ENCODE measurements around the gene B3GALNT2.
"Not testable (repeated sequence)": the region's sequence is repeated elsewhere in the genome, so short reads cannot be mapped to it uniquely, and the experiment has no call there.

B3GALNT2 gene

GRCh38 chr1:235503403-235504121, 690 bp downstream of the B3GALNT2 start:
- DNase-seq, result peak in 3 of 5 donors; percentile 10 to 43 (median 15)

DNA sequence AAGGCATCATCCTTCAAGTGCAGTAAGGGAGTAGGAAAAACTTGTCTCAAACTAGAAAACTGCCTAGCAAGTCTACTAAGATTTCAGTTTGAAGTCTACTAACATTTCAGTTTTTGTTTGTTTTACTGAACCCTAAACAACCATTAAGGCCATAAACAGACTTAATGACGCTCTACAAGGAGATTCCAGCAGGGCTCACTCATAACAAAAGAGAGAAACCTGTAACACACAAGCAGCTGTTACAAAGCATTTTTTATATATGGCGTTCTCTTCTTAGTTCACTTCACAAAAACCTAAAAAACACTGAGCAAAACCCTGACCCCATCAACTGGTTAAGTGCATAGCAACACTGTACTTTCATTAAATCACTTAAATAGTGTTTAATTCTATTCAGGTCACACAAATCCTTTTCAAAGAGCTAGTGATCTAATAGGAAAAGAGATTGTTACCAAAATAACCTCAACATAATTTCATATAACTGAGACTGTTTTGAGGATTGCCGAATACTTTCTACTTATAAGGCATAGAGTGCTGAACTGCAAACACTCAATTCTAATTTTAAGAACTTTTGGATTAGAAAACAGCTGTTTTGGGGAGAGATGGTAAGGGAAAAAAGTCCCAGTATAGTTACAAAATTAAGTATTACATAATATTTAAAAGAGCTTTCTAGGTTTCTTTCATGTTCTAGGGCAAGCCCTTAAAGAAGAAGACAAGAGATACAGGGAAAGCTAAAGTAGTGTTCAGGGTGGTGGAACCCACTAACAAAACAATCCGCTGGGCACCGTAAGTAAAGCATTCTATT, 1.4 kb downstream of the B3GALNT2 start:
- peak in 1 of 5 donors; percentile 20 for DNase-seq

DNA sequence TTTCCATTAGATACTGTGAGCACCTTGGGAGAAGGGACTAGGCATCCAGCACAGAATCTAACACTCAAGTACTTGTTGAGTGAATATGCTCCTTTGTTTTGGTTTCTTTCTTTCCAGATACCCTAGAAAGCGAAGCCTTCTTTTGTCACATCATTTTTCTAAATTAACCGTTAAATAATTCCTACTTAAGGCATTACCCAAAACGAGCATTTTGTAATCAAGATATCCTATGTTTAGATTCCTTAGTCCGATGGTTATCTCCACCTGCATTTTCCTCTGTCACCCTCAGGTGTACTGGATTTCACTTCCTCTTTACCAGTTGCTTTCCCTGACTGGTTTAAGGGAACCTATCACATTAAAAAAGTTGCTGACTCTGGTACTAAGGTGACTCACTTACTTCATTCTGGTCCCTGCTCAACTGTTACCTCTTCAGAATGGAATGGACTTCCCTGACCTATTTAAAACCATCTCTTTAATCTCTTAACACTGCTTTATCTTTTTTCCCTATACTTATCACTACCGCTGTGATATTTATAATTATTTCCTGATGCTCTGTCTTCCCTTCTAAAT, 3.2 kb downstream of the B3GALNT2 start:
- DNase-seq, result no peak

DNA sequence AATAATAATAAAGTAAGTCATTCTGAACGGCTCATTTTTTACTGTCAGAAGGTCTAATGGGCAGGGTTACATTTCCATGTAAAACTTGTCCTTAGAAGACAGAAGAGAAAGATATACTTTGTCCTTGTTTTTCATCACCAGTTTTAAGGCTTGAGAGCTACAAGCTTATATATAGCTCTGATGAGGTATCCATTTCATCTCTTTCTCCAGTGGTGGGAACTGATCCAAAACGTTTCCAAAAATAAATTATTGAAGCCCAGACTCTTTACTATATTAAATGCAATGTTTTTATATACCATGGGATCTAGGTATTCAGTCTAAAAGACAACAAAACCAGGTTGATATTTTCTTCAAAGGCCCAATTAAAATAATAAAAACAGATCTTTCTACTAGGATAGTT, 8.7 kb downstream of the B3GALNT2 start:
- DNase-seq, result no peak

- no peak for DNase-seq
Measured at GRCh38 chr1:235495030-235495429, 9.2 kb downstream of the B3GALNT2 start.

GRCh38 chr1:235494531-235494930, 9.7 kb downstream of the B3GALNT2 start:
- DNase-seq, result no peak

GRCh38 chr1:235491644-235492043, 12.6 kb downstream of the B3GALNT2 start:
- no peak for DNase-seq

DNA sequence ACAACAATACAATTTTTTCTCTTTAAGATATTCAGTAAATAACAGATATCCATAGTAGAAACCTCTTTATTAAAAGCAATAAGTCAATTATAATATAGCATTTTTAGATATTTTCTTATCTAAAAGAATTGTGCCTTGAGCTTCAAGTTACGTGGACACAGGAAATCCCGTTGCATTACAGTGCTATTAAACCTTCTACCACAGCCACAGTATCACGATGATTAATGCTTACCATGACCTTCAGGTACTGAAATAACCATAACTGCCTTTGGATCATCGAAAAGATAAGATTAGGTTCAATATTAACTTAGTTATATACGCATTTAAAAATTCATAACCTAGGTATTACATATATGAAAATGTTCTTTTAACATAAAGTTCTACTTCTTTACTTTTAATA, 17.9 kb downstream of the B3GALNT2 start:
- no peak for DNase-seq

- no peak for DNase-seq
Measured at GRCh38 chr1:235485558-235485957, 18.7 kb downstream of the B3GALNT2 start.

GRCh38 chr1:235483090-235483489, 21.2 kb downstream of the B3GALNT2 start:
- no peak for DNase-seq

- no peak for DNase-seq
Measured at GRCh38 chr1:235473806-235474205, 30.4 kb downstream of the B3GALNT2 start.

- DNase-seq, result no peak
Measured at GRCh38 chr1:235470741-235471439, 33.4 kb downstream of the B3GALNT2 start.

- not testable (repeated sequence) for DNase-seq
Measured at GRCh38 chr1:235469897-235470296, 34.4 kb downstream of the B3GALNT2 start.

DNA sequence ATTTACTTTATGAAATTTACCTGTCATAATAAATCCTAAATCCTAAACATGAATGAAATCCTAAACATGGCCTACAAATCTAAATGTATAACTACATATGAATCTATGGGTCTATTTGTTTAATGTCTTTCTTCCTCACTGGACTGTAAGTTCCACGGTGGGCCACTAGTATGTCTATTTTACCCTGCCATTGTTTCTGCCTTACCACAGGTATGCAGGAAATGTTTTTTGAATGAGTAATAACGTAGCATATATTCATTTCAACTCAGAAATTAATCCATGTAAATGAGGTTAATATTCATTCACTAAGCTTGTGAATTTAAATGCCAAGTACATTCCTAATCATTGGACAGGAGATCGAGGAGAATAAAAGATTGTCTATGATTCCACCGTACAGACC, 35.3 kb downstream of the B3GALNT2 start:
- DNase-seq, result no peak

DNA sequence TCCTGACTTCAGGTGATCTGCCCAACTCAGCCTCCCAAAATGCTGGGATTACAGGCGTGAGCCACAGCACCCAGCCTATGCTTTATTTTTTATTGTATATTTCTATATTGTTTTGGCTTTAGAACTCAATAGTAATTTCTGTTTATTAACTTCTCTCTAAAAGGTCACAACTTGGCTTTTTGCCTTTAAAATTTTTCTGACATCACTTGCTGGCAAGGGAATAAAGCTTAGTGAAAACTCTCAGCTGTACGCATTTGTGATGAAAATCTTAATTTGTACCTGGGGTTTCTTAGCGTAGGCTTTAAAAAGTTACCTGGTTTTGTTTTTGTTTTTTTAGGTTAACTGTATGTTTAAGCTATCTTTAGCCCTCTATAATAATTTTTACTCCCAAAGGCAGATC, 36.2 kb downstream of the B3GALNT2 start:
- no peak for DNase-seq

DNA sequence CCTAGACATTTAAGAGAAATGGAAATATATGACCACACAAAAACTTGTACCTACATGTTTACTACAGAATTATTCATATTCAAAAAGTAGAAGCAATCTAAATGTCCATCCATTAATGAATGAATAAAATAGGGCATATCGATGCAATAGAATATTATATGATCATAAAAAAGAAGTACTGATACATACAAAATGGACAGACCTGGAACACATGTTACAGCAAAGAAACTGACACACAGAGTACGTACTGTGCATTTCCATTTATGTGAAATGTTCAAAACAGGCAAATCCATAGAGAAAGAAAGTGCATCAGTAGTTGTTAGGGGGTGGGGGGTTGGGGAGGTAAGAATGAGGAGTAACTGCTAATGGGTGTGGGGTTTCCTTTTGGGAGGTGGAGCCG, 39.2 kb downstream of the B3GALNT2 start:
- DNase-seq, result no peak

DNA sequence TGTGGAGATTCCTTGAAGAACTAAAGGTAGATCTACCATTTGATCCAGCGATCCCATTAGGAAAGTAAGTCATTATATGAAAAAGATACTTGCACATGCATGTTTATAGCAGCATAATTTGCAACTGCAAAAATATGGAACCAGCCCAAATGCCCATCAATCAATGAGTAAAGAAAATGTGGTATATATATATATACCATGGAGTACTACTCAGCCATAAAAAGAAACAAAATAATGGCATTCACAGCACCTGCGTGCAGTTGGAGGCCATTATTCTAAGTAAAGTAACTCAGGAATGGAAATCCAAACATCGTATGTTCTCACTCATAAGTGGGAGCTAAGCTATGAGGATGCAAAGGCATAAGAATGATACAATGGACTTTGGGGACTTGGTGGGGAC, 41.4 kb downstream of the B3GALNT2 start:
- not testable (repeated sequence) for DNase-seq

DNA sequence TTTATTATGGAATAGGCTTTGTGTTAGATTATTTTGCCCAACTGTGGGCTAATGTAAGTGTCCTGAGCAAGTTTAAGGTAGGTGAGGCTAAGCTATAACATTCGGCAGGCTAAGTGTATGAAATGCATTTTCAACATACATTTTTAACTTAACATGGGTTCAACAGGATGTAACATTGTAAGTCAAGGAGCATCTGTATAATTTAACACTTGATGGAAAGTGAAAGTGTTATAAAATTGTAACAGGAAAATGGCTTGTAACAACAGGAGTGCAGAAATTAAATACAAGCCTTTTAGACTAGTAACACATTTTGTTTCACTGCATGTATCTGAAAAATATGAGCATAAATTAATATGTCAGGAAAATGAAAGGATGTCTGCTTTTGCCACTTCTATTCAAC, 42.3 kb downstream of the B3GALNT2 start:
- peak in 1 of 5 donors; percentile 26 for DNase-seq

GRCh38 chr1:235460770-235461169, 43.5 kb downstream of the B3GALNT2 start:
- no peak for DNase-seq

DNA sequence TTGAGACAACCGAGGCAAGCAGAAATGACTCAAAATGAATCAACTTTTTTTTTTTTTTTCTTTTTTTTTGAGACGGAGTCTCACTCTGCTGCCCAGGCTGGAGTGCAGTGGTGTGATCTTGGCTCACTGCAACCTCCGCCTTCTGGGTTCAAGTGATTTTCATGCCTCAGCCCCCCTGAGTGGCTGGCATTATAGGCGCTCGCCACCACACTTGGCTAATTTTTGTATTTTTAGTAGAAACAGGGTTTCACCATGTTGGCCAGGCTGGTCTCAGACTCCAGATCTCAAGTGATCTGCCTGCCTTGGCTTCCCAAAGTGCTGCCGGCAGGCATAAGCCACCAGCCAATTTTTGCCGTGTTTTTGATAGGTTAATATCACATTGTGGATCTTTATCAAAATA, 46.4 kb downstream of the B3GALNT2 start:
- not testable (repeated sequence) for DNase-seq

DNA sequence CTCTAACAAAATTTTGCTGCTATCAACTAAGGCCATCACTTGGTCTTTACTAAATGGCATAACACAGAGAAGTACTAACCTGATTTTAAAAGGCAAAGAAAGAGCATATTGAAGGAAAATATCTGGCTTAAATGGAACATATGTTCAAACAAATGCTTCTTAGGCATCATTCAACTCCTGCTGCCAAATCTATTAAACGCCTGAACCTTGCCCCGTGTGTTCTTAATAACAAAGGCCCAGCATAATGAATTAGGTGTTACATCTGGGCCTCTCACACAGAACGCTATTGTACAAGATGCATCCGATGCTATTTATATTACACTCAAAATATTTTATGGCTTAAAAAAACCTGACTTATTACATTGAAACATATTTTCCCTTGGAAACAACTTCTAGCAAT, 48.4 kb downstream of the B3GALNT2 start:
- DNase-seq, result no peak

DNA sequence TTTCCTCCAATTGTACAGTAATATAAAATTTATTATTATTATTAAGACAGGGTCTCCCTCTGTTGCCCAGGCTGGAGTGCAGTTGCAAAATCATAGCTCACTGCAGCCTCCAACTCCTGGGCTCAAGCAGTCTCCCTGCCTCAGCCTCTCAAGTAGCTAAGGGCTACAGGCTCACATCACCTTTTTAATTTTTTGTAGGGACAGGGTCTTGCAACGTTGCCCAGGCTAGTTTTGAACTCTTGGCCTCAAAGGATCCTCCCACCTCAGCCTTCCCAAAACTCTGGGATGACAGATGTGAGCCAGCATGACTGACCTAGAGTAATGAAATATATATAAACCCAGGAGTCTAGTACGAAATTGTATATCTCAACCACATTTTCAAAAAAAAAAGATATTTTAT, 49.2 kb downstream of the B3GALNT2 start:
- DNase-seq, result no peak

- DNase-seq, result no peak
Measured at GRCh38 chr1:235454021-235454420, 50.2 kb downstream of the B3GALNT2 start.

All from T-helper 1 cell (primary cell).